Fibroblast of villous mesenchyme (primary cell): ENCODE data around the gene PHF21B. TPM values are rescaled to one million over a fixed set of nuclear protein-coding genes. Genes with fewer than 3 reads are reported as not detected.
A peak's percentile ranks its signal among the peaks of the same experiment; 100 is the strongest.

Experiments
- DNase-seq: peaks from one replicate; pipeline ENCODE4 v3.0.0-alpha.2; 2010; ENCODE audit warnings: low read depth
- H3K4me3 ChIP-seq: 2 replicates; pipeline ENCODE4 v1.5.1; 2011; ENCODE audit warnings: low read depth, mild to moderate bottlenecking, low read length
- CTCF ChIP-seq: IDR thresholded peaks from 2 replicates; pipeline ENCODE4 v1.5.1; 2012; ENCODE audit warnings: low read depth, mild to moderate bottlenecking, low read length; ENCODE audit not compliant: insufficient read depth
- total RNA-seq: library from RNA; depleted of rRNA; stranded (reverse); fragments of >200 nt; gene quantifications from 2 replicates; pipeline ENCODE4 v1.2.3, GENCODE V29; 2012

The PHF21B gene
- total RNA-seq, 1 donor = not detected

- no peak overlapping the region for H3K4me3 ChIP-seq
- no peak for DNase-seq
- TF ChIP-seq CTCF = no peak
Observed at GRCh38 chr22:44985906-44986527, 23.8 kb downstream of the PHF21B start.

- no peak overlapping the region for H3K4me3 ChIP-seq
- no peak for DNase-seq
- TF ChIP-seq CTCF = no peak
Observed at GRCh38 chr22:44983878-44984482, 25.8 kb downstream of the PHF21B start.

GRCh38 chr22:44982445-44982844 lies 27.4 kb downstream of the PHF21B start:
- no peak for DNase-seq
- TF ChIP-seq CTCF = no peak
- no peak overlapping the region for H3K4me3 ChIP-seq

GRCh38 chr22:44981857-44982256 lies 27.9 kb downstream of the PHF21B start:
- DNase-seq = no peak
- TF ChIP-seq CTCF = no peak
- no peak overlapping the region for H3K4me3 ChIP-seq

- no peak overlapping the region for H3K4me3 ChIP-seq
- no peak for TF ChIP-seq CTCF
- no peak for DNase-seq
Observed at GRCh38 chr22:44979154-44979553, 30.7 kb downstream of the PHF21B start.

GRCh38 chr22:44975427-44976262 lies 34.2 kb downstream of the PHF21B start:
- TF ChIP-seq CTCF = peak; percentile 83
- H3K4me3 ChIP-seq = no peak overlapping the region
- peak; percentile 86 for DNase-seq
